NOMO-1 treated with DMSO at 0.1 percent for 48 hours (cell line): ENCODE results near the gene PCBP3.
A peak's percentile ranks its signal among the peaks of the same experiment; 100 is the strongest.
"Not testable (repeated sequence)": the region's sequence is repeated elsewhere in the genome, so short reads cannot be mapped to it uniquely, and the experiment has no call there.

ENCODE experiments used
- DNase-seq: peaks from one replicate; lab custom pipeline; 2025; ENCODE audit not compliant: unreplicated experiment; lab: John Stamatoyannopoulos, UW

The PCBP3 gene

DNA sequence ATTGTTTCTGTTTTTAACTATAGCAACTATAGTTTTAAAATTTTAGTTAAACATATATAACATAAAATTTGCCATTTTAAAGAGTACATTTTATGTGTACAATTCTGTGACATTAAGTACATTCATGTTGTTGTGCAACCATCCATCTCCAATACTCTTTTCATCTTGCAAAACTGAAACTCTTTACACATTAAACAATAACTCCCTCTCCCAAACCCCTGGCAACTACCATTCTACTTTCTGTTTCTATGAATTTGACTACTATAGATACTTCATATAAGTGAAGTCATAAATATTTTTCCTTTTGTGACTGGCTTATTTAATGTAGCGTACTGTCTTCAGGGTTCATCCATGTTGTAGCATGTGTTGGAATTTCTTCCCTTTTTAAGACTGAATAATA lies 25.9 kb downstream of the PCBP3 start:
- no peak for DNase-seq

DNA sequence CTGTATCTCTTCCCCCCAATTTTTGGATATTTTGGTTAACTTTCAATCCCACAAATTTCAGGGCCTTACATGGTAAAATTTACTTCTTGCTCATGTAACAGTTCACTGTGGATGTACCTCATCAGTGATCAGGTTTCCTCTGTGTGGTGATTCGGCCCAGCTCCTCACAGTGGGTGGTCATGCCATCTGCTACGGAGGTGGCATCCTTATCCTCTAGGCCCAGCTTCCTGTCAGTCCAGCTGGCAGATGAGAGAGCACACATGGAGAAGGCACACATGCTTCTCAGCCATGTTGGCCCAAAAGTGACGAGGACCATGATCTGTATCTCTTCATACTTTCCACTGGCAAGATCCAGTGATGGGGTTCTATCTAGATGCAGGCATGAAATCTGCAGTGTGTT lies 27.2 kb downstream of the PCBP3 start:
- DNase-seq, result no peak

DNA sequence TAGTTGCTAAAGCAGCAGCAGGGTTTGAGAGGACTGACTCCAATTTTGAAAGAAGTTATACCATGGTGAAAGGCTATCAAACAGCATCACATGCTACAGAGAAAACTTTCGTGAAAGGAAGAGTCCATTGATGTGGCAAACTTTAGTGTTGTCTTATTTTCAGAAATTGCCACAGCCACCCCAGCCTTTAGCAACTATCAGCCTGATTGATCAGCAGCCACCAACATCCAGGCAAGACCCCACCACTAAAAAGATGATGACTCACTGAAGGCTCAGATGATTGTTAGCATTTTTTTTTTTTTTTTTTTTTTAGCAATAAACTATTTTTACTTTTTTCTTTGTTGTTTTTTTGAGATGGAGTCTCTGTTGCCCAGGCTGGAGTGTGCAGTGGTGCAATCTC lies 35.3 kb downstream of the PCBP3 start:
- not testable (repeated sequence) for DNase-seq

DNA sequence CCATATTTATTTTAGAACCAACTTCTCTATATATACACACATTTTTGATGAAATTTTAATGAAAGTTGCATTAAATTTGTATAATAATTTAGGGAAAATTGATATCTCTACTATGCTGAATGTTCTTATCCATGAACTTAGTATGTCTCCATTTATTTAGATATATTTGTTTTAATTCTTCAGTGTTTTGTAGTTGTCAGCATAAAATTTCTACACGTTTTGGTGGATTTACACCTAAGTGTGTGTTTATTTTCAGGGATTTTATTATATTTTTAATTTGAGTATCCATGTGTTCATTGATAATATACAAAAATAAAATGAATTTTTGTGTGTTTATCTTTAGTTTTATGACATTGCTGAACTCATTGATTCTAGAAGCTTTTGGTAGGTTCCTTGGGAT lies 36.7 kb downstream of the PCBP3 start:
- DNase-seq, result no peak

DNA sequence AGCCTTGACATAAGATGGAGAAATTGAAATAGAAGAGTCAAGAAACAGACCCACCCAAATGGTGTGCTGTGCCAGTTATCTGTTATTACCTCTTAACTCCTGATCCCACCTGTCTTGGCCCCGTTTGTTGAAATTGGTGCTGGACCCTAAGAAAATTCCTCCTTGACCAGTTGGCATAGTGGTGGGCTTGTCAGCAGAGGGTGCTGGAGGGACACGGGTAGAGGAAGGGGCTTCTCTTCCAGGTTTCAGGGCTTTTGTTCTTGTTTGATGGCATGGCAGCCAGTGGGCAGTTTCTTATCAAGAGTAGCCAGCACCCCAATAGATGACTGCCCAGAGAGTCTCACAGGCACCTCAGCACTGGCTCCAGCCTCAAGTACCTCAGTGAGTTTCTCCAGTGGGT lies 51.6 kb downstream of the PCBP3 start:
- DNase-seq, result no peak

DNA sequence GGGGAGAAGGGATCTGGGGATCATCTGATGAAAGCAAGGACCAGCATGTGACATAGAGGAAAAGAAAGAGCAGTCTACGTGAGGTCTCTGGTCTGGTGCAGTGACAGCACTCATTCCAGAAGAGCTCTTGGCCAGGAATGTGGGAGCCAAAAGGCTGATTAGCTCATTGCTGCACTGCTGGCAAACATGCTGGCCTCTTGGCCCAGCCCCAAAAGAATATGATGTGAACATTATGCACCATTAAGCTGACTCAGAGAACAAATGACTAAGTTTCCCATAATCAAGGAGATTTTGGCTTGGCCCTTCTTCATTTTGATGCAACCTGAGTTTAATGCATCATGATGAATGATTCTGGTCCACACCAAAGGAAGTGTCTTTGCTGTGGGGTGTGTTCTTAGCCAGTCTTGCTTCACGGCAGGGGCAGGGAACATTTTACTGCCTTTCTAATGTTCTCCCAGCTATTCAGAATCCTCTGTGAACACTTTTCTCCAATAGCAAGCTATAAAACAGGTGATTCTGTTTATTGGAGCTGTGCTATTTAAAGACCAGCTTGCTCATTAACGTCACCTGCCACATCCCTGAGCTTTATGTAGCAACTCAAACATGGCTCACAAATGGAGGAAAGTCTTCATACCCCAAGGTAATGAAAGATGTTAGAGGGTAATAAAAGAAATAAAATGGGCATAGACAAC lies 55.1 kb downstream of the PCBP3 start:
- DNase-seq, result no peak

DNA sequence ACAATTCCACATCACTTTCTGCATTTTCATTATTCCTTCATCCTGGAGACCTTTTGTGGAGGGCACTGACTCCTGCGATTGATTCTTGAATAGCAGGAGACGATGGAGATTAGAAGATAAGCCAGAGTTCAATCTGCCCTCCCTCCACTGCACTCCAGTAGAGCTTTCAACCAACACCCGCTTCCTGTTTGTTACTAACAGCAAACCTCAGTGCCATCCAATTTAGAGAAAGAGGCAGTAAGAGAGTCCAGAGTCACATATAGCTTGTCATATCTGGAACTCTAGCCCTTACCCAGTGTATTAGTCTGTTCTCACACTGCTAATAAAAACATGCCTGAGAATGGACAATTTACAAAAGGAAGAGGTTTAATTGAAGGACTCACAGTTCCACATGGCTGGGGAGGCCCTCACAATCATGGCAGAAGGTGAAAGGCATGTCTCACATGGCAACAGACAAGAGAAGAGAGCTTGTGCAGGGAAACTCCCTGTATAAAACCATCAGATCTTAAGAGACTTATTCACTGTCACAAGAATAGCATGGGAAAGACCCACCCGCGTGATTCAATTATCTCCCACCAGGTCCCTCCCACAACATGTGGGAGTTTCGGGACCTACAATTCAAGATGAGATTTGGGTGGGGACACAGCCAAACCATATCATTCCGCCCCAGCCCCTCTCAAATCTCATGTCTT lies 55.9 kb downstream of the PCBP3 start:
- no peak for DNase-seq

DNA sequence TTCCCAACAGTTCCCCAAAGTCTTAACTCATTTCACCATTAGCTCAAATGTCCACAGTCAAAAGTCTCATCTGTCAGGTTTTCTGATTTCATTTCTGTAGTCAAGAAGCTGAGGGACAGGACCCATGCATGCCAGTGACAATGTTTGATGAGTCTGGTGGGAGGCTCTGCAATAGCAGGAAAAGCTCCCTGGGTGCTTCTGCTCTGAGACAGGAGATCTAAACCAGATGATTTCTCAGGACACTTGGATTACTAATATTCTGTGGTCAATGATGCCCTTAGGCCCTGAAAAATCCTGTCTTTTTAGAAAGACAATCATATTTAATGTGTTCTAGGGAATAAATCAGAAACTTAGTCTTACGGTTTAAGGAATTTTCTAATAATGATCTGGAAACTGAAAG lies 56.4 kb downstream of the PCBP3 start:
- DNase-seq, result no peak

DNA sequence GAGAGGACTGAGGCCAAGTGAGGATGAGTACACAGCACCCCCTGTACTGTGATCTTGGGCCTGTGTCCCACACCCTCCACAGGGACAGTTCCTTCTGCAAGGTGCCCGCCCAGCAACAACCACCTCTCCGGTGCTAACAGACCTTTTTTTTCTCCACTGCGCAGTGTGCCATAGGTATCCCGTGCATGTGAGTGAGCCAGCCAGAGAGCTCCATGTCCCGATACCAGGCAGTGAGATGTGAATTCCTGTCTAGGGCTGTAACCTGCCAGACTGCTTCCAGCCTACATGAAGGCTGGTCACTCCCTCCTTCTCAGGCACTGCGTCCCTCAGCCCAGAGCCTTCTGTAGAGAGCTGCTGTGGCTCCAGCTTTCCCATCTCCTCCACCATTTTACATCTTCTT lies 56.9 kb downstream of the PCBP3 start:
- no peak for DNase-seq

DNA sequence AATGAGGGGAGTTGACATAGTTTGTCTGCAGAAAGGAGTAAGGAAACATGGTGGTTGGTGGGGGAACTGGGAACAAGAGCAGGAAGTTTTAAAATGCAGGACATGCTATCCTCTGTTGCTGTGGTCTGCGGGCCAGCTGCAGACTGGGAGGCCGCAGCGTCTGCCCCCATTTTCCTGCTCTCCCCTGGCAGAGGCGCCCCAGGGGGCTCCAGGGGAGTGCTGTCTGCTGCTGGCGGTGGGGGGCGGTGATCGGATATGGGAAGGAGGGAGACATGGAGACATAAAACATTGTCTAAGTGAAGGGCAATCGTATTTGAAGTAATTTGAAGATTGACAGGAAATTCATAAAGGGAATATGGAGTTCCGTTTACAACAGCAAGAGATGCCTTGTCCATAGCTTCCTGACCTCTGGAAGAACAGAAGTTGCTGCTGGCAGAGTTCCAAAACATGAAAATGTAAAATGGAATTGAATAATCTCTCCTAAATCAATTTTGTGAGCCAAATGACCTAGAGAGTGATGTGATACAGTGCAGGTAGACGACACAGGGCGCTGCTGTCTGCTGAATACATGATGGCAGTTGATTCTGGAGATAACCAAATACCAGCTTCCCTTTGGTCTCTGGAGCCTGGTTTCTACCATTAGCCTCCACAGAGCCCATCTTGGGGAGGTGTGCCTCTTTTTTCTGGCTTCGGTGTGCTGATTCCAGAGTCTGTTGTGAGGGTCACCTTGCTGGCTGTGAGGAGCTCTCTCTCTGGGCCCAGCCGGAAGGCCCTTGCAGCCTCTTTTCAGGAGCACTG lies 61.0 kb downstream of the PCBP3 start:
- DNase-seq, result no peak

DNA sequence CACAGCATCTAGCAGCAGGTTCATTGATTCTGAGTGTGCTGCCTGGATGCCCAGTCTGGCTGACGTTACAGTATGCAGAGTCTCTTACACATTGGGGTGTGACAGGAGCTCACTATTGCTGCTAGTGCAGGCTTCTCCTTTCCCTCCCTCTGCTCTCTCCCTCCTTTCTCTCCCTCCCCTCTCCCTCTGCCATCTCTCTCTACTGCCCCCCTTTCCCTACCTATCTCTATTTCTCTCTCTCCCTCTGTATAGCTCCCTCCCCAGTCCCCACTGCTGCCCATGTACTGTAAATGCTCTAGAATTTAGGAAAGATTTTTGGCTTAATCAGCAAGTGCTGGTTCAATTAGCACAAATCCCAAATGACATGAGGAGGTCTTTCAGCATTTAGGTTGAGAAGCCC lies 62.8 kb downstream of the PCBP3 start:
- no peak for DNase-seq

DNA sequence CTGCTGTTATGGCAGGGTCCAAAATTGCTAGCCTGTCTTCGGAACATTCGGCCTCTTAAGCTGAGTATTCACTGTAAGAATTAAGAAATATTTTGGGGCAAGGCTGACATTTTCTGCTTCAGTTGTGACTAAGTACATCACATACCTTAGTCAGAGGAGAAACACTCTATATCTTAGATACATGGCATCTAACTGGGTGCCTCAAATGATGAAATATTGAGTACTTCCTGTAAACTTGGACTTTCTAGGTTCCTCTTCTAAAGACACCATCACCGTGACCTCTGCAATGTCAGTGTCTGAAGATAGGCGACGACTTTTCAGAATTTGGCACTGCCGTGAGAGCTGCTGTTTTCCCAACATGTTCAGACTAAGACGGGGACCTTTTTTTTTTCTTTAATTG lies 65.6 kb downstream of the PCBP3 start:
- DNase-seq, result peak; percentile 86

DNA sequence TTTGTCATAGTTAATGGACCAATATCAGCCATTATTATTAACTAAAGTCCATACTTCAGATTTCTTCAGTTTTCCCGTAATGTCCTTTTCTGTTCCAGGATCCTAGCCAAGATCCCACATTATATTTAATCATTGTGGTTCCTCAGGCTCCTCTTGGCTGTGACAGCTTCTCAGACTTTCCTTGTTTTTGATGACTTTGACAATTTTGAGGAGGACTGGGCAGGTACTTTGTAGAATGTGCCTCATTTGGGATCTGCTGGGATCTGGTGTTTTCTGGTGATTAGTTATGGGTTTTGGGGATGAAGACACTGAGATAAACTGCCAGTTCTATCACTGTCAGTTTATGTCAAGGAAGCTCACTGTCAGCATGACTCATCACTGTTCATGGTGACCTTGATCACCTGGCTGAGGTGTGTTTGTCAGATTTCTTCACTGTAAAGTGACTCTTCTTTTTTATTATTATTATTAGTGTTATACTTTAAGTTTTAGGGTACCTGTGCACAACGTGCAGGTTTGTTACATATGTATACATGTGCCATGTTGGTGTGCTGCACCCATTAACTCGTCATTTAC lies 66.3 kb downstream of the PCBP3 start:
- no peak for DNase-seq

DNA sequence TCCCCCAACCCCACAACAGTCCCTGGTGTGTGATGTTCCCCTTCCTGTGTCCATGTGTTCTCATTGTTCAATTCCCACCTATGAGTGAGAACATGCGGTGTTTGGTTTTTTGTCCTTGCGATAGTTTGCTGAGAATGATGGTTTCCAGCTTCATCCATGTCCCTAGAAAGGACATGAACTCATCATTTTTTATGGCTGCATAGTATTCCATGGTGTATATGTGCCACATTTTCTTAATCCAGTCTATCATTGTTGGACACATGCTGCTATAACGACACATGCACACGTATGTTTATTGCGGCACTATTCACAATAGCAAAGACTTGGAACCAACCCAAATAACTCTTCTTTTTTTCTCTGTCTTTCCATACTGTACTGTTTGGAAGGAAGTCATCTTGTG lies 66.8 kb downstream of the PCBP3 start:
- DNase-seq, result not testable (repeated sequence)

DNA sequence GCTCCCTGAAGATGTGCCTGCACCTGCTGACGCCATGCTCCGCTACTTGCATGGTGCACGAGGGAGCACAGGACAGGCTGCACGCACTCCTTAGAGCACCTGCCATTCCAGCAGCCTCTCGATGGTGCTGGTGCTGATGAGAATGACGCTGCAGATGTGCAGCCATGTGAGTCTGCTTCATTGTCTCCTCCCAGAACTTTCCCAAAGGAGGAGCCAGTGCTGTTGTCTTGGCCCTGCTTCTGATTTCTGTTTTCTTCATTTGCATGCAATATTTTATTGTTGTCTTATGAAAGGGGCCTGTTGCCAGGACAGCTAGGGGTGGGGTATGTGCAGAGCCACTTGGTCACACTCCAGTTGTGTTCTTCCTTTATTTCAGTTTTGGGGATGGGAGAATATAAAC lies 70.1 kb downstream of the PCBP3 start:
- DNase-seq, result no peak

DNA sequence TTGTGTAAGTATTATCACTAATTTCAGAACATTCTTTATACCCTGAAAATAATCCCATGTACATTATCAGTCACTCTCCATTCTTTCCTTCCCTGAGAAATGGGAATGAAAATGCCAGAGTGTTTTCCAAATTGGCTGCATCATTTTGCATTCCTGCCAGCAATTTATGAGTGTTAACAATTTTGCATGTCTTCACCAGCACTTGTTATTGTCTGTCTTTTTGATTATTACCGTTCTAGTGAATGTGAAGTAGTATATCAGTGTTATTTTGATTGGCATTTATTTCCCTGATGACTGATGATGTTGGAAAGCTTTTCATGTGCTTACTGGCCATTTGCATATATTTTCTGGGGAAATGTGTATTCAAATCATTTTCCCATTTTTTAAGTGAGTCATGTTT lies 71.9 kb downstream of the PCBP3 start:
- no peak for DNase-seq

DNA sequence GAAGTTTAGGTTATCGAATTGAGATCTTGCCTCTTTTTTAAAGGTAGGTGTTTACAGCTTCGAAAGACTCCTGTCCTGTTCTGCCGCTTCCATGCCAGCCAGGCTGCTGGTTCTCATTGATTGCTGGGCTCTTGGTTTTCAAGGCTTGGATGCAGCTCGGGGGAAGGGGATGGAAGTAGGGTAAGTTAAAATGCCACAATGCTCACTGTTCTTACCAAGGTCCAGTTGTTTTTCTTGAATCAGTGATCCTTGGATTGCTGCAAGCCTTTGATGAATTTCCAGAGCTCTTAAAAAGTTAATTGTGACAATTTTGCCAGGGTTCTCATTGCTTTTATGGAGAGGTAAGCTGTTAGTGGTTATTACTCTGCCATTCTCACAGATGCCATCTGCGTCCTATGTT lies 74.9 kb downstream of the PCBP3 start:
- DNase-seq, result no peak

DNA sequence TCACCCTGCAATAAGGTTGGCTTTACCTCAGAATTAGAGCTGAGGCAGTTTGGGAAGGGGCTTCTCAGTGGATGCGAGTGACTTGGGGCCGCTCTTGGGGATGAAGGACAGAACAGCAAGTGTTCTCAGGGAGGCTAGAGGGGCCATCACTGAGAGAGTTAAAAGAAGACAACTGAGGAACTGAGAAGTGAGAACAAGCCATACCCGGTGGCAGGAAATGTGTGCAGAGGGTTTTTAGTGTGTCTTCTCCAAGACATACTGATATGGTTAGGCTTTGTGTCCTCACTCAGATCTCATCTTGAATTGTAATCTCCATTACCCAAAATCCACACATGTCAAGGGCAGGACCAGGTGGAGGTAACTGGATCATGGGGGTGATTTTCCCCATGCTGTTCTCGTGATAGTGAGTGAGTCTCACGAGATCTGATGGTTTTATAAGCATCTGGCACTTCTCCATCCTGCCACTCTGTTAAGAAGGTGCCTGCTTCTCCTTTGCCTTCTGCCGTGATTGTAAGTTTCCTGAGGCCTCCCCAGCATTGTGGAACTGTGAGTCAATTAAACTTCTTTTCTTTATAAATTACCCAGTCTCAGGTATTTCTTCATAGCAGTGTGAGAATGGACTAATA lies 75.8 kb downstream of the PCBP3 start:
- no peak for DNase-seq

DNA sequence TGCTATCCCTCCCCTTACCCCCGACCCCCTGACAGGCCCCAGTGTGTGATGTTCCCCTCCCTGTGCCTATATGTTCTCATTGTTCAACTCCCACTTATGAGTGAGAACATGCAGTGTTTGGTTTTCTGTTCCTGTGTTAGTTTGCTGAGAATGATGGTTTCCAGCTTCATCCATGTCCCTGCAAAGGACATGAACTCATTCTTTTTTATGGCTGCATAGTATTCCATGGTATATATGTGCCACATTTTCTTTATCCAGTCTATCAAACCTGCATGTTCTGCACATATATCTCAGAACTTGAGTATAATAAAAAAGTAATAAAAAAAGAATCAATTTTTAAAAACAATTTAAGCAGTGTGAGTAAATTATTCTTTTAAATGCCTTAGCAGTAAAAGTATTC lies 76.7 kb downstream of the PCBP3 start:
- not testable (repeated sequence) for DNase-seq

DNA sequence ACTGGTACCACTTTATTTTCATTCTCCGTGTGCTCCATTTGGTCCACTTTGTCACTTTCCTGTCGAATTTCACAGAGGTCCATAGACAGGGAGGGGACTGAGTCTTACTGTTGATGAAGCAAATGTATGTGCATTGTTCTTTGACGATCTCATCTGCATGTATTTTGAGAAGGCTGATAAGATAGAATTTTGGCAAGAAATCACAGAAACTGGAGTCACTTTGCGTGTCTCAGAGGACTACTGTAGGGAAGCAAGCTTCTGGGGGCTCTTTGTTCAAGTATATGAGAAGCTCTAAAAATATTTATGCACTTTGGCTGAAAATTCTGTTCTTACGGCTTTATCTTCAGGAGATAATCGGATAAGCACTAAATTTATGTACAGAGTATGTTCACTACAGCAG lies 78.1 kb downstream of the PCBP3 start:
- DNase-seq, result no peak
